Uterus (tissue), 2 donors: Measurements from ENCODE around the gene CLIC6.

ENCODE experiments used
- CTCF ChIP-seq, 4 experiments: fragments of 200-600 bp in 2 of 4; fragments of 450-650 bp in 2 of 4; sonication (generic) in 2 of 4; IDR thresholded peaks; one replicate each; pipeline ENCODE4 v1.5.1; 2016 to 2019; ENCODE audit warnings: antibody characterized with exemption in 4 of 4, mild to moderate bottlenecking in 2 of 4, moderate library complexity in 1 of 4
- POLR2A ChIP-seq, 2 donors: fragments of 450-650 bp; IDR thresholded peaks; one replicate each; pipeline ENCODE4 v1.6.1; 2016; ENCODE audit warnings: antibody characterized with exemption in 2 of 2, mild to moderate bottlenecking in 1 of 2, moderate library complexity in 1 of 2

GRCh38 chr21:34696121-34696520 lies 27.3 kb downstream of the CLIC6 start:
- no peak for TF ChIP-seq CTCF (IDR thresholded peaks at IDR 0.05)
- TF ChIP-seq POLR2A (IDR thresholded peaks at IDR 0.05): no peak
